NCI-H1930 (cell line): Measurements from ENCODE around the gene UGDH.
"Not testable (repeated sequence)": the region's sequence is repeated elsewhere in the genome, so short reads cannot be mapped to it uniquely, and the experiment has no call there.

ENCODE experiments used
- DNase-seq, 2 experiments: peaks; one replicate each; lab custom pipeline; 2025; lab: John Stamatoyannopoulos, UW

The UGDH gene

GRCh38 chr4:39529534-39529933 is 2.3 kb upstream of the UGDH start:
- no peak for DNase-seq

GRCh38 chr4:39528061-39528465 is 824 bp upstream of the UGDH start:
- peak in 1 of 2 experiments; percentile 35 for DNase-seq

GRCh38 chr4:39526765-39527295 is 409 bp downstream of the UGDH start:
- no peak for DNase-seq

GRCh38 chr4:39525822-39526690 is 1.2 kb downstream of the UGDH start:
- DNase-seq = no peak

GRCh38 chr4:39524161-39524957 is 2.9 kb downstream of the UGDH start:
- no peak for DNase-seq

- no peak for DNase-seq
These were observed 5.2 kb downstream of the UGDH start for GRCh38 chr4:39522068-39522467.

- DNase-seq = no peak
These were observed 5.9 kb downstream of the UGDH start for GRCh38 chr4:39521253-39521919.

- no peak for DNase-seq
These were observed 8.8 kb downstream of the UGDH start for GRCh38 chr4:39518484-39518883.

GRCh38 chr4:39516407-39516966 is 10.8 kb downstream of the UGDH start:
- DNase-seq = no peak

GRCh38 chr4:39515669-39516401 is 11.4 kb downstream of the UGDH start:
- DNase-seq = not testable (repeated sequence)

- no peak for DNase-seq
These were observed 12.3 kb downstream of the UGDH start for GRCh38 chr4:39514888-39515401.

GRCh38 chr4:39514266-39514665 is 13.0 kb downstream of the UGDH start:
- not testable (repeated sequence) for DNase-seq

GRCh38 chr4:39510348-39510929 is 16.8 kb downstream of the UGDH start:
- no peak for DNase-seq

- DNase-seq = no peak
These were observed 21.7 kb downstream of the UGDH start for GRCh38 chr4:39505581-39505980.

- DNase-seq = no peak
These were observed 22.7 kb downstream of the UGDH start for GRCh38 chr4:39504538-39504937.

GRCh38 chr4:39502664-39503035 is 24.6 kb downstream of the UGDH start:
- DNase-seq = not testable (repeated sequence)

- DNase-seq = no peak
These were observed 25.1 kb downstream of the UGDH start for GRCh38 chr4:39502019-39502663.

- no peak for DNase-seq
These were observed 28.6 kb downstream of the UGDH start for GRCh38 chr4:39498727-39499020.

GRCh38 chr4:39497909-39498726 is 29.1 kb downstream of the UGDH start:
- no peak for DNase-seq
